A549 (cell line): ENCODE data around the gene PLAAT2.

ENCODE experiments used
- JUN ChIP-seq, 2 experiments: fragments of >200 bp; sonication (Bioruptor Twin); formaldehyde crosslinking; IDR thresholded peaks; 2 replicates in 1 of 2; 3 replicates in 1 of 2; pipeline ENCODE4 v1.6.1; 2016 to 2017
- NFE2L2 ChIP-seq: fragments of 150-350 bp; conservative IDR thresholded peaks from 2 replicates; pipeline ENCODE4 v1.6.1; 2014; ENCODE audit warnings: low read length
- NR3C1 ChIP-seq: fragments of >200 bp; sonication (Bioruptor Twin); formaldehyde crosslinking; IDR thresholded peaks from 3 replicates; pipeline ENCODE4 v1.6.1; 2017
- POLR2A ChIP-seq: IDR thresholded peaks from 2 replicates; pipeline ENCODE4 v1.6.1; 2012; ENCODE audit warnings: mild to moderate bottlenecking, low read length
- POLR2AphosphoS2 ChIP-seq: conservative IDR thresholded peaks from 2 replicates; pipeline ENCODE4 v1.6.1; 2012; ENCODE audit warnings: low read length, improper control_type of control experiment, inconsistent platforms
- RAD21 ChIP-seq, 2 experiments: fragments of >200 bp in 1 of 2; sonication (Bioruptor Twin) in 1 of 2; formaldehyde crosslinking in 1 of 2; IDR thresholded peaks in 1 of 2; conservative IDR thresholded peaks in 1 of 2; 2 replicates in 1 of 2; 3 replicates in 1 of 2; pipeline ENCODE4 v1.6.1; 2012 to 2018; ENCODE audit warnings: inconsistent platforms in 1 of 2
- SMC3 ChIP-seq: fragments of >200 bp; sonication (Bioruptor Twin); formaldehyde crosslinking; IDR thresholded peaks from 3 replicates; pipeline ENCODE4 v1.6.1; 2018; ENCODE audit warnings: inconsistent platforms
- SREBF2 ChIP-seq: fragments of 450-650 bp; IDR thresholded peaks from 2 replicates; pipeline ENCODE4 v1.6.1; 2014; ENCODE audit warnings: mild to moderate bottlenecking, moderate library complexity
- ZFP36 ChIP-seq: fragments of 450-650 bp; IDR thresholded peaks from 2 replicates; pipeline ENCODE4 v1.6.1; 2014; ENCODE audit warnings: borderline replicate concordance; ENCODE audit not compliant: partially characterized antibody
- TF ChIP-seq, protein P1 (sequence below): fragments of >200 bp; sonication (Bioruptor Twin); formaldehyde crosslinking; IDR thresholded peaks from 3 replicates; pipeline ENCODE4 v1.5.1; 2016
- TF ChIP-seq, protein P2 (sequence below): IDR thresholded peaks from 2 replicates; pipeline ENCODE4 v1.6.1; 2012
- TF ChIP-seq, protein P3 (sequence below): fragments of 200-600 bp; sonication (generic); IDR thresholded peaks from 2 replicates; pipeline ENCODE4 v1.6.1; 2016; ENCODE audit warnings: antibody characterized with exemption, mild to moderate bottlenecking, moderate library complexity

DNA sequence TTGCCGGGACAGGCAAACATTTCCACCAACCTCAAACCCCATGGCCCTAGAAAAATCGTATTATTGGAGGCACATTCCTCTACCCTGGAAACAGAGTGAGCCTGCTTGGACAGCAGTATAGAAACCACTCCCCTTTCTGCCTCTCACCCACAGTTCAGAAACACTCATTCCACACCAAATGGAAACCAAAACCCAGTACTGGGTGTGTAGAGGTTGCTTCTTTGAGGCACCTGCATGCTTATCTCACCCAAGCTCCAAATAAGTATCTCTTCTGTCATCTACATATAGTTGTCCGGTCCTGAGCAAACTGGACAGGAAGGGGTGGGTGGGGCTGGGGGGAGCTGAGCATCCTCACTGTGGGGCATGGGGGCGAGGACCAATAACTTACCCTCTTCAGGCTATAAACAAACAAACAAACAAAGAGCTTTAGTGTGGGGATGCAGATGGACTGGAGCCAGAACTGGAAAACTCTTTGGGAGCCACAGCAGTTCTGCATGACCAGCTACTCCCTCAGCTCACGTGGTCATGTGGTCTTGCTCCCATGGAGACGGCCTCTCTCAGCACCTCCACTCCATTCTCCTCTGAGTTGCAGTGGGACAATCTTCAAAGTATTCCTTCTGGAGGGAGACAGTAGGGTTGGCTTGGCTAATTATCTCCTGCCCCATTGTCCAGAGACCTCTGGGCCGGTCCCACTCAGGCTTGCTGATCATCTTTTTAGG, 1.0 kb upstream of the PLAAT2 start:
- TF ChIP-seq, protein P1, sequence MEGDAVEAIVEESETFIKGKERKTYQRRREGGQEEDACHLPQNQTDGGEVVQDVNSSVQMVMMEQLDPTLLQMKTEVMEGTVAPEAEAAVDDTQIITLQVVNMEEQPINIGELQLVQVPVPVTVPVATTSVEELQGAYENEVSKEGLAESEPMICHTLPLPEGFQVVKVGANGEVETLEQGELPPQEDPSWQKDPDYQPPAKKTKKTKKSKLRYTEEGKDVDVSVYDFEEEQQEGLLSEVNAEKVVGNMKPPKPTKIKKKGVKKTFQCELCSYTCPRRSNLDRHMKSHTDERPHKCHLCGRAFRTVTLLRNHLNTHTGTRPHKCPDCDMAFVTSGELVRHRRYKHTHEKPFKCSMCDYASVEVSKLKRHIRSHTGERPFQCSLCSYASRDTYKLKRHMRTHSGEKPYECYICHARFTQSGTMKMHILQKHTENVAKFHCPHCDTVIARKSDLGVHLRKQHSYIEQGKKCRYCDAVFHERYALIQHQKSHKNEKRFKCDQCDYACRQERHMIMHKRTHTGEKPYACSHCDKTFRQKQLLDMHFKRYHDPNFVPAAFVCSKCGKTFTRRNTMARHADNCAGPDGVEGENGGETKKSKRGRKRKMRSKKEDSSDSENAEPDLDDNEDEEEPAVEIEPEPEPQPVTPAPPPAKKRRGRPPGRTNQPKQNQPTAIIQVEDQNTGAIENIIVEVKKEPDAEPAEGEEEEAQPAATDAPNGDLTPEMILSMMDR: no peak
- TF ChIP-seq POLR2A: no peak
- TF ChIP-seq RAD21 (conservative IDR thresholded peaks at IDR 0.05 in 1 of 2, IDR thresholded peaks at IDR 0.05 in 1 of 2): no peak
- TF ChIP-seq, protein P2, sequence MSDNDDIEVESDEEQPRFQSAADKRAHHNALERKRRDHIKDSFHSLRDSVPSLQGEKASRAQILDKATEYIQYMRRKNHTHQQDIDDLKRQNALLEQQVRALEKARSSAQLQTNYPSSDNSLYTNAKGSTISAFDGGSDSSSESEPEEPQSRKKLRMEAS: no peak
- TF ChIP-seq NFE2L2: no peak
- TF ChIP-seq JUN (IDR thresholded peaks at IDR 0.05): no peak
- no peak for TF ChIP-seq ZFP36
- no peak for TF ChIP-seq NR3C1
- no peak for TF ChIP-seq SREBF2
- TF ChIP-seq, protein P3, sequence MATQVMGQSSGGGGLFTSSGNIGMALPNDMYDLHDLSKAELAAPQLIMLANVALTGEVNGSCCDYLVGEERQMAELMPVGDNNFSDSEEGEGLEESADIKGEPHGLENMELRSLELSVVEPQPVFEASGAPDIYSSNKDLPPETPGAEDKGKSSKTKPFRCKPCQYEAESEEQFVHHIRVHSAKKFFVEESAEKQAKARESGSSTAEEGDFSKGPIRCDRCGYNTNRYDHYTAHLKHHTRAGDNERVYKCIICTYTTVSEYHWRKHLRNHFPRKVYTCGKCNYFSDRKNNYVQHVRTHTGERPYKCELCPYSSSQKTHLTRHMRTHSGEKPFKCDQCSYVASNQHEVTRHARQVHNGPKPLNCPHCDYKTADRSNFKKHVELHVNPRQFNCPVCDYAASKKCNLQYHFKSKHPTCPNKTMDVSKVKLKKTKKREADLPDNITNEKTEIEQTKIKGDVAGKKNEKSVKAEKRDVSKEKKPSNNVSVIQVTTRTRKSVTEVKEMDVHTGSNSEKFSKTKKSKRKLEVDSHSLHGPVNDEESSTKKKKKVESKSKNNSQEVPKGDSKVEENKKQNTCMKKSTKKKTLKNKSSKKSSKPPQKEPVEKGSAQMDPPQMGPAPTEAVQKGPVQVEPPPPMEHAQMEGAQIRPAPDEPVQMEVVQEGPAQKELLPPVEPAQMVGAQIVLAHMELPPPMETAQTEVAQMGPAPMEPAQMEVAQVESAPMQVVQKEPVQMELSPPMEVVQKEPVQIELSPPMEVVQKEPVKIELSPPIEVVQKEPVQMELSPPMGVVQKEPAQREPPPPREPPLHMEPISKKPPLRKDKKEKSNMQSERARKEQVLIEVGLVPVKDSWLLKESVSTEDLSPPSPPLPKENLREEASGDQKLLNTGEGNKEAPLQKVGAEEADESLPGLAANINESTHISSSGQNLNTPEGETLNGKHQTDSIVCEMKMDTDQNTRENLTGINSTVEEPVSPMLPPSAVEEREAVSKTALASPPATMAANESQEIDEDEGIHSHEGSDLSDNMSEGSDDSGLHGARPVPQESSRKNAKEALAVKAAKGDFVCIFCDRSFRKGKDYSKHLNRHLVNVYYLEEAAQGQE: no peak
- no peak for TF ChIP-seq SMC3
- TF ChIP-seq POLR2AphosphoS2: no peak
